GM08714 (cell line): ENCODE measurements around the gene SGIP1.
"Not testable (repeated sequence)": the region's sequence is repeated elsewhere in the genome, so short reads cannot be mapped to it uniquely, and the experiment has no call there.

Source experiments
- H3K4me3 ChIP-seq: fragments of 200-500 bp; sonication (Bioruptor generic); 2 replicates; pipeline ENCODE4 v1.5.1; 2014; ENCODE audit warnings: mild to moderate bottlenecking, low read length, inconsistent platforms
- ZNF274 ChIP-seq: IDR thresholded peaks from 2 replicates; pipeline ENCODE4 v1.6.1; 2012; ENCODE audit warnings: mild to moderate bottlenecking, low read depth, low read length

Gene SGIP1

GRCh38 chr1:66723985-66724384 lies 190.0 kb downstream of the SGIP1 start:
- TF ChIP-seq ZNF274: no peak
- H3K4me3 ChIP-seq: no peak overlapping the region

DNA sequence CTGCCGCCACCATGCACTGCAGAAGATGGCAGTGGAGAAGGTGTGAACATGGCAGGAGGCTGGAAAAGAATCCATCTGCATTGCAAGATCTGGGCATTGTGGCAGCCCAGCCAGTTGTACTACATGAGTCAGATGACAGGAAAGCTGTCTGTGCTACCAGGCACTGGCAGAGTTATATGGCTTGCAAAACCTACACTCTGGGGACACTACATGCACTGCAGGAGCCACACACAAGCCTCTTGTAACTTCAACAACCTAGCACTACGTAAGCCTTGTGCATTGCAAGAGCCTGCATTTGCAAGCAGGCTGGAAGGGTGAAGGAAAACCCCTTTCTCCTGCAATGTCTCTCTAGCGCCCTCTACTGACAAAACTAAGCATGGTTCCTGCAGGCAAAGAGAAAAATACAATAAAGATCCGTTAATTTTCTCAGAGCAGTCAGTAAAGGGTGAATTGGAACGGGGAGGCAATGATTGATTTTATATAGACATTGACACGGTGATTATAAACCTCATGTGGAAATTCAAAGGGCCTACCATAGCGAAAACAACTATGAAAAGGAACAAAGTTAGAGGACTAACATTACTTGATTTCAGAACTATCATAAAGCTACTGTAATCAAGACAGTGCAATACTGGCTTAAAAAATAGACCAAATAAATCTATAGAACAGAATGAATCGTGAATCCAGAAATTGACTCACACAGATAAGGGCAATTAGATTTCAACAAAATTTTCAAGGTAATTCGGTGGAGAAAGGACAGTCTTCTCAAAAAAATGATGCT lies 192.1 kb downstream of the SGIP1 start:
- TF ChIP-seq ZNF274: no peak
- H3K4me3 ChIP-seq: no peak overlapping the region

DNA sequence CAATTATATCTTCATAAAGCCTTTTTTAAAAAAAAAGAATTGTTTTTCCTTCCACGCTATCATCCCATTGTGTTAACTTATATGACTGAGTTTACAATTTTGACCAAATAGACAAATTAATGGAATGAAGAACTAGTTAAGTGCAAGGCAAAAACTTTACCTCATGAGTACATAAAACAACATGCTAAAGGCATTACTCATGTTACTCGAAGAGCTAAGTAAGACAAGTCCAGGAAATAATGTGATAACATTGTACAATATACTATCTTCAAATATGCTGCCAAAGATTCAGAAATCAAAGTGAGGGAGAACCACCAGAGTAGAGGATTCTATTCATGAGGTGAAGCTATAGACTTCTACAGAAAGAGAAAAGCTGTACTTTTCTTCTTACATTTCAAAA lies 194.1 kb downstream of the SGIP1 start:
- no peak for TF ChIP-seq ZNF274
- H3K4me3 ChIP-seq: no peak overlapping the region

DNA sequence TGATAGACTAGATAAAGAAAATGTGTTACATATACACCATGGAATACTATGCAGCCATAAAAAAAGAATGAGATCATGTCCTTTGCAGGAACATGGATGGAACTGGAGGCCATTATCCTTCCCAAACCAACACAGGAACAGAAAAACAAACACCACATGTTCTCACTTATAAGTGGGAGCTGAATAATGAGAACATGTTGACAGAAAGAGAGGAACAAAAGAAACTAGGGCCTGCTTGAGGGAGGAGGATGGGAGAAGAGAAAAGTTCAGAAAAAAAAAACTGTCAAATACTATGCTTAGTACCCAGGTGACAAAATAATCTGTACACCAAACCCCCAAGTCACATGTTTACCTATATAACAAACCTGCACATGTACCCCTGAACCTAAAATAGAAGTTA lies 194.8 kb downstream of the SGIP1 start:
- H3K4me3 ChIP-seq: not testable (repeated sequence)

GRCh38 chr1:66729119-66729518 lies 195.2 kb downstream of the SGIP1 start:
- no peak overlapping the region for H3K4me3 ChIP-seq
- no peak for TF ChIP-seq ZNF274

GRCh38 chr1:66729523-66729922 lies 195.6 kb downstream of the SGIP1 start:
- TF ChIP-seq ZNF274: no peak
- no peak overlapping the region for H3K4me3 ChIP-seq

- TF ChIP-seq ZNF274: no peak
- H3K4me3 ChIP-seq: no peak overlapping the region
These were observed 196.5 kb downstream of the SGIP1 start for GRCh38 chr1:66730462-66730861.

GRCh38 chr1:66731170-66731865 lies 197.4 kb downstream of the SGIP1 start:
- TF ChIP-seq ZNF274: no peak
- no peak overlapping the region for H3K4me3 ChIP-seq

- H3K4me3 ChIP-seq: no peak overlapping the region
- no peak for TF ChIP-seq ZNF274
These were observed 198.6 kb downstream of the SGIP1 start for GRCh38 chr1:66732407-66733166.

- no peak for TF ChIP-seq ZNF274
These were observed 199.5 kb downstream of the SGIP1 start for GRCh38 chr1:66733348-66734017.

GRCh38 chr1:66734531-66734930 lies 200.6 kb downstream of the SGIP1 start:
- H3K4me3 ChIP-seq: not testable (repeated sequence)

More at GRCh38 chr1:66733348-66734017, 199.5 kb downstream of the SGIP1 start:
- H3K4me3 ChIP-seq: no peak overlapping the region

DNA sequence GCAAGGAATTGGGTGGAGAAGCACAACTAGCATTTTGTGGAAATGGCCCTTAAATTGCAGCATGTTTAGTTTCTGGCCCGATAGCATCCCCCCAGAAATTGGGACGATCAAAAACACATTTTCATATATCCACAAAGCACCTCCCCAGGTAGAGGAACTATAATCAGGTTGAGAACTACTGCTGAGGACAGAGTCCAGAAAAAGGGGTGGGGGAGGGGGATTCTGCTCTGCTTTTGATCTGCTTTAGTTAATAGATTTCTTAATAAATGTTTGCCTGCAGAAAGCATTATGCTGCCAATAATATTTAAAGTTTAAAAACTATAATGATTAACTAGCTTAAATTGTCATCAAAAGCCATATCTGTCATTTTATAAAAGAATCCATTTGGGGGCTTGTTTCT lies 203.9 kb downstream of the SGIP1 start:
- no peak overlapping the region for H3K4me3 ChIP-seq
- no peak for TF ChIP-seq ZNF274

GRCh38 chr1:66739401-66740157 lies 205.6 kb downstream of the SGIP1 start:
- no peak for TF ChIP-seq ZNF274
- no peak overlapping the region for H3K4me3 ChIP-seq

DNA sequence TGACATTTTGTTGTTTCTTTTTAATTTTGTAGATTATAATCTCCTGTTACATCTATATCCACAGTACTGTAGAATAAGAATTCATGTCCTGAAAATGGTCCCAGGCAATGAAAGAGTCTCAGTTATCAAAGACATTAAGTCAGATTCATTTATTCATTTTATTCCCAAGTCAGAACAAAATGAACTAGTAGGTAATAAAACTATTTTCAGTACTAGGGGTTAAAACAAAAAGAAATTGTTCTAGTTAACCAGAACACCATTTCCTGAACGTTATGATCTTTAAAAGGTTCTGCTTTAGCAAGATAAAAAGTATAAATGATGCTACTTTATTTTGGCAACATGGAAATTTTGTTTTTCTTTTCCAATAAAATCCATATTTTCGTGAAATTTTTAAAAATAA lies 211.5 kb downstream of the SGIP1 start:
- TF ChIP-seq ZNF274: no peak
- H3K4me3 ChIP-seq: no peak overlapping the region
